Measurements from ENCODE around the gene PRDM4. TPM values are rescaled to one million over a fixed set of nuclear protein-coding genes. Genes with fewer than 3 reads are reported as not detected.
"Not testable (repeated sequence)": the region's sequence is repeated elsewhere in the genome, so short reads cannot be mapped to it uniquely, and the experiment has no call there.

Gene PRDM4
- polyA plus RNA-seq, 1 donor: 15.3 TPM

- DNase-seq (ENCODE audit: low read depth): no peak
Observed at GRCh38 chr12:107774349-107775029, 13.6 kb upstream of the PRDM4 start, which contains the start of gene ASCL4. TSS of gene ASCL4 (plus strand) at chr12:107774704. CDS start at chr12:107775219, 515 bp downstream.

GRCh38 chr12:107767466-107767865 lies 6.5 kb upstream of the PRDM4 start:
- DNase-seq (ENCODE audit: low read depth): no peak

GRCh38 chr12:107765316-107765715 lies 4.4 kb upstream of the PRDM4 start:
- DNase-seq (ENCODE audit: low read depth): no peak

- DNase-seq (ENCODE audit: low read depth): no peak
Observed at GRCh38 chr12:107764626-107765025, 3.7 kb upstream of the PRDM4 start.

GRCh38 chr12:107762874-107763273 lies 1.9 kb upstream of the PRDM4 start:
- no peak for DNase-seq (ENCODE audit: low read depth)

- DNase-seq (ENCODE audit: low read depth): no peak
Observed at GRCh38 chr12:107761502-107761904, 566 bp upstream of the PRDM4 start.

- no peak for DNase-seq (ENCODE audit: low read depth)
Observed at GRCh38 chr12:107760207-107760808, 629 bp downstream of the PRDM4 start.

- no peak for DNase-seq (ENCODE audit: low read depth)
Observed at GRCh38 chr12:107759410-107759809, 1.5 kb downstream of the PRDM4 start.

- no peak for DNase-seq (ENCODE audit: low read depth)
Observed at GRCh38 chr12:107749083-107749482, 11.9 kb downstream of the PRDM4 start.

- DNase-seq (ENCODE audit: low read depth): no peak
Observed at GRCh38 chr12:107748472-107748871, 12.5 kb downstream of the PRDM4 start.

GRCh38 chr12:107736914-107737313 lies 24.0 kb downstream of the PRDM4 start:
- no peak for DNase-seq (ENCODE audit: low read depth)

- no peak for DNase-seq (ENCODE audit: low read depth)
Observed at GRCh38 chr12:107735763-107736162, 25.2 kb downstream of the PRDM4 start.

GRCh38 chr12:107734139-107734538 lies 26.8 kb downstream of the PRDM4 start:
- DNase-seq (ENCODE audit: low read depth): no peak

GRCh38 chr12:107732365-107732764 lies 28.6 kb downstream of the PRDM4 start:
- no peak for DNase-seq (ENCODE audit: low read depth)

- no peak for DNase-seq (ENCODE audit: low read depth)
Observed at GRCh38 chr12:107731366-107731765, 29.6 kb downstream of the PRDM4 start.

GRCh38 chr12:107730618-107731341 lies 30.2 kb downstream of the PRDM4 start:
- no peak for DNase-seq (ENCODE audit: low read depth)

- DNase-seq (ENCODE audit: low read depth): not testable (repeated sequence)
Observed at GRCh38 chr12:107727742-107728141, 33.2 kb downstream of the PRDM4 start.

GRCh38 chr12:107727327-107727726 lies 33.6 kb downstream of the PRDM4 start:
- not testable (repeated sequence) for DNase-seq (ENCODE audit: low read depth)

GRCh38 chr12:107718606-107719005 lies 42.3 kb downstream of the PRDM4 start:
- DNase-seq (ENCODE audit: low read depth): no peak

GRCh38 chr12:107715780-107716179 lies 45.2 kb downstream of the PRDM4 start:
- DNase-seq (ENCODE audit: low read depth): no peak

- DNase-seq (ENCODE audit: low read depth): not testable (repeated sequence)
Observed at GRCh38 chr12:107705522-107705921, 55.4 kb downstream of the PRDM4 start.

- no peak for DNase-seq (ENCODE audit: low read depth)
Observed at GRCh38 chr12:107704041-107704440, 56.9 kb downstream of the PRDM4 start.

GRCh38 chr12:107702106-107702505 lies 58.8 kb downstream of the PRDM4 start:
- DNase-seq (ENCODE audit: low read depth): no peak
